ENCODE data around the gene OGFOD2.
A peak's percentile ranks its signal among the peaks of the same experiment; 100 is the strongest.

Gene OGFOD2

GRCh38 chr12:122977655-122978392 is 2.8 kb downstream of the OGFOD2 start:
- no peak for DNase-seq

DNA sequence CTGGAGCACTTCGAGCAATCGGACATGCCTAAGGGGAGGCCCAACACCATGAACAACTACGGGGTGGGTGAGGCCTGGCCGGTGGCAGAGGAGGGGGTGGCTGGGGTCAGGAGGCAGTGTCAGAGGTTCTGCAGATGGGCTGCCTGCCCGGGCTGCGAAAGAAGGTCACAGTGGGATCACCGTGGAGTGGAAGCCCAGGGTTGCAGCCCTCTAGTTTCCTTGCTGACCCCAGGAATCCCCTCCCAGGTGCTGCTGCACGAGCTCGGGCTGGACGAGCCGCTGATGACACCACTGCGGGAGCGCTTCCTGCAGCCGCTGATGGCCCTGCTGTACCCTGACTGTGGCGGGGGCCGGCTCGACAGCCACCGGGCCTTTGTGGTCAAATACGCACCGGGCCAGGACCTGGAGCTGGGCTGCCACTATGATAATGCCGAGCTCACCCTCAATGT is 3.5 kb downstream of the OGFOD2 start:
- no peak for DNase-seq

DNA sequence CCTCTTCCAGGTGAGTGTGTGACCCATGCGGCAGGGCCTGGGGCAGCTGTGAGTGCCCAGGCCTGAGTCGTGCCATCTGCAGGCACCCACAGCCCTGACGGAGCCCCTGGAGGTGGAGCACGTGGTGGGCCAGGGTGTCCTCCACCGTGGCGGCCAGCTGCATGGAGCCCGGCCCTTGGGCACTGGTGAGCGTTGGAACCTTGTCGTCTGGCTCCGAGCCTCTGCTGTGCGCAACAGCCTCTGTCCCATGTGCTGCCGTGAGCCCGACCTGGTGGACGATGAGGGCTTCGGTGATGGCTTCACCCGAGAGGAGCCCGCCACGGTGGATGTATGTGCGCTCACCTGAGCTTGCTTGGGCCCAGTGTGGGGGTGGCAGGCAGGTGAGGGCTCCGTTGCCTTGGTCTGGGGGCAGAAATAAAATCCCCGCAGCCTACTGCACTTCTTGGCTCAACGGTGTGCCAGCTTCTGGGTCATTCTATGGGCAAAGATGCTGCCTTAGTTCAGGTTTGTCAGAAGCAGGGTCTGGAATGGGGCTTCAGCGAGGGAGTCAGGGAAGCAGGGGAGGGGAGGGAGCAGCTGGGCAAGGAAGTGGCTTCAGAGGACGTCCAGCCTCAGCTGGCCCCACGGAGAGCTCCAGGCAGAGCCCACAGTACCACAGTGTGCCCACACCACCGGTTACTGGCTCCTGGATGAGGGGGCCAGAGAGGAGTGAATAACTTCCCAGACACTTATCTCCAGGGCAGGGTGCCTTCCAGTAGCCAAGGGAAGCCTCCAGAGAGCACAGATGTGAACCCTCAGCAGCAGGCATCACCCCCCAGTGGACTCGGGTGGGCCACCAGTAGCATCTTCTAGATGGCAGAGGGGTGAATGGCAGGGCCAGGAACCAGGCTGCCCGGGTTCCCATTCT is 4.2 kb downstream of the OGFOD2 start:
- no peak for DNase-seq

GRCh38 chr12:122979908-122980182 is 4.8 kb downstream of the OGFOD2 start:
- DNase-seq: no peak

DNA sequence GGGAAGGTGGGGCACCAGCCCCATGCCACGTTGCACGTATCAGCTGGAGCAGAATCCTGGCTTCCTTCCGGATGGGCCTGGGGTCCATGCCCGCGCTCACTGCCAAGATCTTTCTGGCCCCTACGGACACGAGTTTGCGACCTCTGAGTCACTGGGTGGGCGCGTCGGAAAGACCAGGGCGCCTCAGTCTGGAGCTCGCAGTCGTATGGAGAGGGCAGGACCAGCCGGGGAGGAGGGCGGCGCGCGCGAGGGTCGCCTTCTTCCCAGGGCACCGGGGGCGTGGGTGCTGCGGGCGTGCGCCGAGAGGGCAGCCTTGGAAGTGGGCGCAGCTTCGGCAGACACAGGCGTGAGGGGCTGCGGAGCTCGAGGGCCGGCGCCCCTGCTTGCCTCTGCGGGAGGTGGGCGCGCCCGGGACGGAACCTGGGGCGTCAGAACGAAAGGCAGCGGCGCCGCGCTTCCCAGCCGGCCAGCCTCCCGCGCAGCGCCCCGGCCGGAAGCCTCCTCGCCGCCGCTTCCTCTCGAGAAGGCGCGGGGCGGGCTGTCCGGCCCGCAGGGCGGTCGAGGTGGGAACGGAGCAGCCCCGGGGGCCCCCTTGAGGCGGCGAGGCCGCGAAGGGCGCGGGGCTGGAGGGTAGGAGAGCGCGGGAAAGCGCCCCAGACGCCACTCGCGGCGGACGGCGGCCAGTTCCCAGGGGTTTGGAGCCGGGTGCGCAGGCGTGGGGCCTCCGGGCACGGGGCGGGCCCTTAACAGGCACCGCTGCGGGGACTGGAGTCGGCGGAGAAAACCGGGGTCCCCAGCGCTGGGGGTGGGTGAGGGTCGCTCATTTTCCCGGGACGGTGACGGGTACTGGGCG is 5.4 kb downstream of the OGFOD2 start, which contains the start of gene ARL6IP4:
TSS of gene ARL6IP4 (plus strand) at position 499 of the 853 bp plus-strand sequence. CDS start 459 bp downstream, outside the sequence.
- DNase-seq: peak; percentile 52

DNA sequence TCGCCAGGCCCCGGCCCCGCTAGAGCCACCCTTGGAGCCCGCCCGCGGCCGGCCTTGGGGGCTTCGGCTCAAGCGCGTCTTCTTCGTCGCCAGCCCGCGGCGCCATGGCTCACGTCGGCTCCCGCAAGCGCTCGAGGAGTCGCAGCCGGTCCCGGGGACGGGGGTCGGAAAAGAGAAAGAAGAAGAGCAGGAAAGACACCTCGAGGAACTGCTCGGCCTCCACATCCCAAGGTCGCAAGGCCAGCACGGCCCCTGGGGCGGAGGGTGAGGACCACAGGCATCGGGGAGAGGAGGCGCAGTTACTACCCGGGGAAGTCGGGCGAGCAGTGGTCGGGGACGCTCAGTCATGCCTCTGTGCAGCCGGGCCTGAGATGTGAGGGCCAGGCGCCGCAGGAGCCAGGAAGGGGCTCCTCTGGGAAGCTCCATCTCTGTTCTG is 6.0 kb downstream of the OGFOD2 start:
- no peak for DNase-seq

DNA sequence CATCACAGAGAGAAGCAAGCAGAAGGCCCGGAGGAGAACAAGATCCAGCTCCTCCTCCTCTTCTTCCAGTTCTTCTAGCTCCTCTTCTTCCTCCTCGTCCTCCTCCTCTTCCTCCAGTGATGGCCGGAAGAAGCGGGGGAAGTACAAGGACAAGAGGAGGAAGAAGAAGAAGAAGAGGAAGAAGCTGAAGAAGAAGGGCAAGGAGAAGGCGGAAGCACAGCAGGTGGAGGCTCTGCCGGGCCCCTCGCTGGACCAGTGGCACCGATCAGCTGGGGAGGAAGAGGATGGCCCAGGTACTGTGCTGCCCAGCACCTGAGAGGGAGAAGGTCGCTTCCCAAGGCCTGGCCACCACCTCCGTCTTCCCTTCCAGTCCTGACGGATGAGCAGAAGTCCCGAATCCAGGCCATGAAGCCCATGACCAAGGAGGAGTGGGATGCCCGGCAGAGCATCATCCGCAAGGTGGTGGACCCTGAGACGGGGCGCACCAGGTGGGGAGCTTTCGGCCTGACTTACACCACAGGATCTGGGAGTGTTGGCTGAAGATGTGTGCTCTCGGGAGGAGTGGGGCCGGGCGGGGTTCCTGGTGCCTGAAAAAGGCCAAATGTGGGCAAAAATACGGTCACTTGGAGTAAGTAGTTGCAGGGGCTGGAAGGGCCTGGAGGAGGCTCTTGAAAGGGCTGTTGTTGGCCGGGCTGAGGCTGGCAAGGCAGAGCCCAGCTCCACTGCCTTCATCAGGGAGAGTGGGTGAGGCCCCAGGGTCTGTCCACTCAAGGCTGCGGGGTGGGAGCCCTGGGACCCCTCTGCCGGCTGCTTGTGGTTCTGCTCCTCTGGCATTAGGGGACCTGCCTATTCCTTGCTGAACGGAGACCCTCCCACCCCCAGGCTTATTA is 6.8 kb downstream of the OGFOD2 start:
- no peak for DNase-seq

DNA sequence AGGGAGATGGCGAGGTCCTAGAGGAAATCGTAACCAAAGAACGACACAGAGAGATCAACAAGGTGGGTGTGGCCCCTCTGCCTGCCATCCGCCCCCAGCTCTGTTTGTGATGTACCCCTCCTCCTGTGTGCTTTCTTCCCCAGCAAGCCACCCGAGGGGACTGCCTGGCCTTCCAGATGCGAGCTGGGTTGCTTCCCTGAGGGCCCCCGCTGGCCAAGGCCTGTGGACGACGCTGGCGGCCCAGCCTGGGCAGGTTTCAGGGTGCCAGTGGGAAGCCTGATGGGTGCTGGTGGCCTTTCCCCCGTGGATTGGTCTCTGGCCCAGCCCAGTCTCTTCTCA is 7.4 kb downstream of the OGFOD2 start:
- DNase-seq: no peak

DNA sequence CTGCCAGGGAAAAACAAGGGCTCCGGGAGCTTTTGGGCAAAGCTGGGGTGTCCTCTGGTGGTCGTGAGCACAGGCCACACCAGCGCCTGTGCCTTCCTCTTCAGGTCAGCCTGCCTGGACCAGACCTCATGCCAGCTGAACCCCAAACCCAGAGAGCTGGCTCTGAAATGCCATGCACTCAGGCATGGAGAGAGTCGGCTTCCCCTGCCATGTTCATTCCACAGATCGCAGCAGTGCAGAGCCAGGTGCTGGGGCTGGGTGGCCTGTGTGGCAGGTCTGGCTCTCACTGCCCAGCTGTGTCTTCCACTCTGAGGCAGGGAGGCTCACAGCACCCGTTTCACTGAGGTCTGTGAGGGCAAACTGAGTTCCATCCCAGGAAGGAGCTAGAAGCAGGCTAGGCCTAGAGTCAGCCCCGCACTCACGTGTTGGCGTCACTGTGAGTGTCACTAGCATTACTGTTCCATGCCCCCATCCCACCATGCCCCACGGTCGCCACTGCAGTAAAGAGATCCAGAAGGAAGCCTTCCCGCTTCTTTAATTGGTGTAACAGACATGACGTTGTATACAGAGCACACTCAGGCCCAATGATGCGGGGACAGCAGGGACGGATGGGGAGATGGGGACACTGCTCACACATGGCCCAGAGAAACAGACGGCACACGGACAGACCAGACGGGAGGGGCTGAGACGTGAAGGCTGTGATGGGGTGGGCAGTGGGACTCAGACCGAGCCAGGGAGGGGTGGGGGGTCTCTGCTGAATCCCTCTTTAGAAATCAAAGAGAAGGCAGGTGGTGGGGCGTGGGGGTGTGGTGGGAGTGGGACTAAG is 8.1 kb downstream of the OGFOD2 start:
- DNase-seq: no peak

DNA sequence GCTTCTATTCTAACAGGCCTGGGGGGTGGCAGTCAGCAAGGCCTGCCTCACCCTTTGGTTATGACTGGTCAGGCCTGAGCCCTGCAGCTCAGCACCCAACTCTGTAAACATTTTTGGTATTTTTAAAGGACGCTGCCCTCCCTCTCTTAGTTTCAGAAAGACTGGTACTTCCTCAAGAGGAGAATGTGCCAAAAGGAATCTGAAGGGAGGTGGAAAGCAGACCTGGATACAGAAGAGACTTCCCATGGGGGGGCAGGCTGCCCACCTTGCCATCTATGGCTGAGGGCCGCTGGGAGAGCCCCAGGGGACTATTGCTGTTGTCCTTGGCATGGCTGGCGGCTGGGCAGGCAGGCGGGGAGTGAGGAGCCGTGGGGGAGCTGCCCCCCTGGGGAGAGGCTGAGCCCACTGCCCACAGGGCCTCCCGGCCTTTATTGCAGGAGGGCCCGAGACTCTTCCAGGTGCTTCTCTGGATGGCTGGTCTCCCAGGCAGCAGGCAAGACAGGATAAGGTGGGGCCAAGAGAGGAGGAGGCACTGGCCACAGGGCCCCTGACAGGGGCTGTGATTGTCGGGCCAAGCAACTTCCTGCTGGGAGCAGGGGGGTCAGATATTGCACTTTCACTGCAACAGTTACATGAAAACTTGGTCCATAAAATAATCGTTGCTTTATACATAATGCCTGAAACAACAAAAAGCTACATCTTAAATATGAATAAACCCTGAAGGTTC is 8.9 kb downstream of the OGFOD2 start:
- no peak for DNase-seq

GRCh38 chr12:122984612-122985337 is 9.7 kb downstream of the OGFOD2 start:
- no peak for DNase-seq

- DNase-seq: no peak
Measured at GRCh38 chr12:122985338-122986257, 10.6 kb downstream of the OGFOD2 start.

- no peak for DNase-seq
Measured at GRCh38 chr12:122986258-122986871, 11.3 kb downstream of the OGFOD2 start.

DNA sequence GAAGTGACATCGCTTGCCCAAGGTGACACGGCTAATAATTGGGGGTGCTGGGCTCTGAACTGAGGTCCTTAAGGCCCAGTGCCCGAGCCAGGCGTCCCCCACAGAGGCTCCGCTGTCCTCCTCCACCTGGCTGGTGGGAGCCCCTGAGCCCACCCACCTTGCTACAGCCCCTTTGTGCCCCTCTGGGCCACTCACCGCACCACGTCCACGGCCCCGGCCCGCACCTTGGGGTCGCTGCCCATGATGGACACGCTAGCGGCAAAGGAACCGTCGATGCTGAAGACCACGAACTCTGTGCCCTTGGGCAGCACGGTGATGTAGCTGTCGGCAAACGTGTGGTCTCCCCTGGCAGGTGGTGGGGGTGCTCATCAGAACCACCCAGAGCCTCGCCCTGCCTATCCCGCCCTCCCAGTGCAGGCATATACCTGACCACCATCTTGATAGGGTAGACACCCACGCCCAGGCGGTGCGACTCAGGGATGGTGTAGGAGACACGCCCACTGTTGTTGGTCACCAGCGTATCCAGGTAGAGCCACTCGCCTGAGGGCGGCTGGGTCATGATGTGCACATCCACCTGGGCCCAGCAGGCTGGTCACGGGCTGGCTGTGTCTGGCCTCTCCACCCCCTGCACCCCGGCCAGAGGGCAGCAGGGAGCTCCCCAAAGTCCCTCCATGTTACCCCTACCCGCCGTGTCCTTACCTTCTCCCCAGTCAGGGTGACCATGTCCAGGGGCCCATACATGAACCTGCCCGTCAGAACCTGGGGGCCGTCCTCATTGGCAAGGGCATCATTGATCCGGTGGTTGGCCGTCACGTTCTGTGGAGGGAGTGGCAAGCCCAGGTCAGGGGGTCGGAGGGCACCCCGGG is 12.3 kb downstream of the OGFOD2 start:
- no peak for DNase-seq

- DNase-seq: no peak
Measured at GRCh38 chr12:122988036-122988435, 13.0 kb downstream of the OGFOD2 start.

DNA sequence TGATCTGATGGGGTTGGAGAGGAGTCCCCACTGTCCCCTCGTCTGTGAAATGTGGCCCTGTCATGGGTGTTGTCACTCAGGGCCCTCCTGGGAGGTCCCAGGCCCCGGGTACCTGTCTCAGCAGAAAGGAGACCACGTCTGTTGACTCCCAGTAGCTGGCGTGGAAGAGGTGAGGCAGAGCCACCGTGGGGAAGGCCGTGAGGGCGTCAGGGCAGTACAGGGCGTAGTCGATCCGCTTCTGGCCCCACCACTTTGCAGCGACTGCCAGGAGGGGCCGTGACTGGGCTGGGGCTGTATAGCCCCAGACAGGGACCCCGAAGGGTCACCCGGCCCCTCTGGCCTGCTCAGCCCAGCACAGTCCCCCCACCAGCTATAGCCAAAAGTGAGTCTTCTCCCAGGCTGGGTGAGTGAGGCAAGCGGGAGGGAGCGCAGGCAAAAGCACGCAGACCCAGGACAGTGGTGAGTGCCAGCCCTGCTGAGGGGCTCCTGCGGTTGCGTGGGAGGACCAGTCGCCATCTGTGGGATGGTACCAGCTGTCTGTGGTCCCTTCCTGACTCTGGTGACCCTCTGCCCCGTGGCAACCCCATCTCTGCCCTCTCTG is 13.7 kb downstream of the OGFOD2 start:
- no peak for DNase-seq
